ENCODE measurements around the gene NIF3L1.

Gene NIF3L1, protein sequence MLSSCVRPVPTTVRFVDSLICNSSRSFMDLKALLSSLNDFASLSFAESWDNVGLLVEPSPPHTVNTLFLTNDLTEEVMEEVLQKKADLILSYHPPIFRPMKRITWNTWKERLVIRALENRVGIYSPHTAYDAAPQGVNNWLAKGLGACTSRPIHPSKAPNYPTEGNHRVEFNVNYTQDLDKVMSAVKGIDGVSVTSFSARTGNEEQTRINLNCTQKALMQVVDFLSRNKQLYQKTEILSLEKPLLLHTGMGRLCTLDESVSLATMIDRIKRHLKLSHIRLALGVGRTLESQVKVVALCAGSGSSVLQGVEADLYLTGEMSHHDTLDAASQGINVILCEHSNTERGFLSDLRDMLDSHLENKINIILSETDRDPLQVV

DNA sequence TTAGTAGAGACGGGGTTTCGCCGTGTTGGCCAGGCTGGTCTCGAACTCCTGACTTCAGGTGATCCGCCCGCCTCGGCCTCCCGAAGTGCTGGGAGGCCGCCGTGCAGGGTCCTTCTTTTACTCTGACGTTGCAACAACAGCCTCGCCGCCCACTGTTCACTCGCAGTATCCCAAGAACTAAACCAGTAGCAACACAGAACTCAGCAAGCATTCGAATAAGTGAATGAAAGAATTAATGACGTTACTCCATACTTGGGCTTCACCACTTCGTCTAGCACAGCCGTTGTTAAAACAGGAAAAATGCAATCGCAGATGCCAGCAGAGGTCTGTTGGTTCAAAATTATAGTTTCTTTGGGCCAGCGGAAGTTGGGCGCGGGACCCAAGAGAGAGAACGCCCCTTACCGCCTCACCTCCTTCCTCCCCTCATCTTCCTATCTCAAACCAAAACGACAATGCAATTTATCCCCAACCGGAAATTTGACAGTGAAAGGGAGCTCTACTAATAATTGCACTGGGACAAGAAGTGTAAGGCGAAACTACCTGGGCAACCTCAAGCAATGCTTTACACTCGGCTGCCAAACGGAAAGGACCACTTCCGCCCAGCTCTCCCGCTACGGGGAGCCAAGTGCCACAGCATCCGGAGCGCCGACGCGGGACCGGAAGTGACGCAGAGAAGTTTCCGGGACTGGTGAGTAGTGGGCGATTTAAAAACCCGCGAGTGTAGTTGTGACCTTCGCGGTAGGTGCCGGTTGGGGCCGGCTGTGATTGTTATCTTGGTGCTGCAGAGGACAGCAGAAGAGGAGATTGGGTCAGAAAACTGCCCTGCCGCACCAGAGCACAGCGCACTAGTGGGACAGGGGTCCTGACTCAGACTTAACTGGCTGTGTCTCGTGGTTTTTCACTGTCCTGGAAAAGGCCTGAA is at the start of gene NIF3L1, which contains the start of gene PPIL3:
Gene NIF3L1 (plus strand): TSS at position 668 of the 922 bp plus-strand sequence. CDS start 2,573 bp downstream, outside the sequence.
Gene PPIL3 (minus strand): TSS at position 374 of the 922 bp plus-strand sequence. CDS start 1,462 bp downstream, outside the sequence.
- peak; percentile 96 for DNase-seq (ENCODE audit: low read depth)

GRCh38 chr2:200839513-200839912 is 49.7 kb upstream of the NIF3L1 start:
- DNase-seq (ENCODE audit: low read depth): no peak

- DNase-seq (ENCODE audit: low read depth): no peak
Observed at GRCh38 chr2:200843993-200844948, 44.9 kb upstream of the NIF3L1 start.

GRCh38 chr2:200845194-200845593 is 44.0 kb upstream of the NIF3L1 start:
- DNase-seq (ENCODE audit: low read depth): no peak

DNA sequence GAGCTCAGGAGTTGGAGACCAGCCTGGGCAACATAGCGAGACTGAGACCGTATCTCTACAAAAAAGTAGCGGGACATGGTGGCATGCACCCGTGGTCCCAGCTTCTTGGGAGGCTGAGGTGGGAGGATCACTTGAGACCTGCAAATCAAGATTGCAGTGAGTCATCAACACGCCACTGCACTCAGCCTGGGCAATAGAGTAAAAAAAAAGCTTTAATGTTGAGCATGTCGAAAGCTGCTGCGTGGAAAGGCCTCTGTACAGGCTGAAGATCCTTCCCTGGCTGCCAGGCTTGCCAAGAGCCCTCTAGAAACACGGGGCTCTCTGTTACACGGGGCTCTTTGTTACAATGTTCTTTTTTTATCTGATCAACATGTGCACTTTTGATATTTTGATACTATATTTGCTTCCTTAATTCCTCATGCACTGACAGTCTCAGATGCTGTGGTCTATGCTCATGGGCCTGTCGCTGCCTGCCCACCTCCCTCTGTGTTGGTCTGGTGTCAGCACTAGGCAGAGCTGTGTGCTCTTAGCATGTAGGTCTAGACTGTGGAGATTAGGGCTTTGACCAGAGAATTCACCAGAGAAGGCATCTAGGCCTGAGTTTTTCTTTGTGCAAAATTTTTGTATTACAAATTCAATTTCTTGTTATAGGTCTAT is 43.4 kb upstream of the NIF3L1 start:
- no peak for DNase-seq (ENCODE audit: low read depth)

DNA sequence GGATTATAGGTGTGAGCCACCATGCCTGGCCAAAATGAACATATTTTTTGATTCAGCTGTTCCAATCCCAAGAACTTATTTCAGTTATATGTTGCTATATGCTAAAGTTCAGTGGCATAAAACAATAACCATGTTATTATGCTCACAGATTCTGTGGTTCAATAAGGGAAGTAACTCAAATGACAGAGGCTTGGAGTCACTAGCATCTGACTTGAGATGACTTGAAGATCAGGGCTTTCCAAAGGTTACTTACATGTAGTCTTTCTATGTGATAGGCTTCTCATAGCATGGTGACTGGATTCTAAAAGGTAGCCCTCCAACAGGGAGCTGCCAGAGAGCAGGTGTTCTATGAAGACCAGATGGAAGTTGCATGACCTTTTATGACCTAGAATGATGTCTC is 41.9 kb upstream of the NIF3L1 start:
- DNase-seq (ENCODE audit: low read depth): no peak

DNA sequence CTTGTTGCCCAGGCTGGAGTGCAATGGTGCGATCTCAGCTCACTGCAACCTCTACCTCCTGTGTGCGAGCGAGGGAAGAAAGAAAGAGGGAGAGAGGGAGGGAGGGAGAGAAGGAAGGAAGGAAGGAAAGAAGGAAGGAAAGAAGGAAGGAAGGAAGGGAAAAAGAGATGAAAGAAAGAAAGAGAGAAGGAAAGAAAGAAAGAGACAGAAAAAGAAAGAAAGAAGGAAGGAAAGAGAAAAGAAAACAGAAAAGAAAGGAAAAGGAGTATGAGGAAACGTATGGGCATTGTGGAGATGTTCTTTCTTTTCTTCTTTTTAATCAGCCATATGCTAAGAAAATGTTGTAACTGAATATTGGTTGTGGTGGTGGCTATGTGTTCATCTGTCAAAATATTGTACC is 41.2 kb upstream of the NIF3L1 start:
- no peak for DNase-seq (ENCODE audit: low read depth)

DNA sequence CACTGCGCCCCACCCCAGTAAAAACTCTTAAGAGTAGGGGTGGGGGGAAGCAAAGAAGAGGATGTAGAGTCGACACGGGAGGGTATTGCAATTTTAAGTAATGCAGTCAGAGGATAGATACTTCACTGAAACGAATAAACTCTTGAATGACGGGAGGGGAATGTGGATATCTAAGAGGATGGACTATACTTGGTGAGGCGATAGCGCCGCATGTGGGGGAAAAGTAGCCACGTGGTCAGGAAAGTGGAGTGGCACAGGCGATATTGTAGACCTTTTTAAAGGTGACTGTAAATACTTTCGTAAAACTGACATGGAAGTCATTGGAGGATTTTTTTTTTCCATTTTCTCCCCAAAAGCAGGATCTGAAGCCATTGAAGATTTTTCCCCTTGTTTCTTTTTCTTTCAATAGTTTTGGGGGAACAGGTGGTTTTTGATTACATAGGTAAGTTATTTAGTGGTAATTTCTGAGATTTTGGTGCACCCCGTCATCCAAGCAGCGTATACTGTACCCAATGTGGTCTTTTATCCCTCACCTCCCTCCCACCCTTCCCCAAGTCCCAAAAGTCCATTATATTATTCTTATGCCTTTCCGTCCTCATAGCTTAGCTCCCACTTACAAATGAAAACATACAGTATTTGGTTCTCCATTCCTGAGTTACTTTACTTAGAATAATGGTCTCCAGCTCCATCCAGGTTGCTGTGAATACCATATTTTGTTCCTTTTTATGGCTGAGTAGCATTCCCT is 38.5 kb upstream of the NIF3L1 start:
- DNase-seq (ENCODE audit: low read depth): no peak

GRCh38 chr2:200851398-200852248 is 37.5 kb upstream of the NIF3L1 start:
- DNase-seq (ENCODE audit: low read depth): no peak

DNA sequence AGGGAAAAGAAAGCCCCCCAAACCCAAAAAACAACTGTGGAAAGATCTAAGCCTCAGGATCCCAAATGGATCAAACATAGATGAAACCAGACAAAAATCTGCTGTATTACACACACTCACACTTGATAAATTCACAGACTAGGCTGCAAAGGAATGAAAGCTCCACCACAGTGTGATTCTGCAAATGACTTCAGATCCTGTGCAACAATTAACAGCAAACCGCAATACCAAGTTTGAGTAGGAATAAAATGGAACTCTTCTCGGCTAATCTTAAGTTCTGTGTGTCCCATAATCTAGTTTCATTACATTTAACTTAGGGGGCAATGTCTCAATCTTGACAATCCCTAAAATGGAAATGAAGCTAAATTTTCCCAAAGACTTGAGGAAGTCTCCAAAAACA is 36.6 kb upstream of the NIF3L1 start:
- DNase-seq (ENCODE audit: low read depth): no peak

GRCh38 chr2:200856806-200857205 is 32.4 kb upstream of the NIF3L1 start:
- no peak for DNase-seq (ENCODE audit: low read depth)

- DNase-seq (ENCODE audit: low read depth): no peak
Observed at GRCh38 chr2:200860092-200860795, 28.9 kb upstream of the NIF3L1 start.

DNA sequence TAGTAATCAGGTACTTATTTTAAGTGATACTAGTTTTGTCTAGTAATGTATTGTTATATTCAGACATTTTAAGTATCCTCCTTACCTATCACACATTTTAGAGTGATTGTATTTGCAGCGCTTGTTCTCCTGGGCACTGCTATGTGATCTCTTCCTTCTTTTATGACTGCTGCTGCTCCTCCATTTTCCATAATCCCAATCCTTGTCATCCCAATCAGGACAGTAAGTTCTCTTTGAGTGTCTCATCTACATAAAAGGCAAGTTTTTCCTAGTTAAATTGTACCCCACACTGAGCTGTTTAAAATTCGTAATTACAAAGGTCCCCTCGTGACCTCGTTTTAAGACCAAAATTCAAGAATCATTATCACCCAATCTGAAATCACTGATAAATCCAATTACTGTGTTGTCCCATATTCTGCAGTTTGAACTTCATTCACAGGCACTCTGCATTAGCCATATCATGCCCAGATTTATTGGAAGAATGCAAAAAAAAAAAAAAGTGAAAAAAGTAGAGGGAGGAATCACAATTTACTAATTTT is 27.5 kb upstream of the NIF3L1 start:
- DNase-seq (ENCODE audit: low read depth): no peak

GRCh38 chr2:200862532-200863000 is 26.6 kb upstream of the NIF3L1 start:
- peak; percentile 35 for DNase-seq (ENCODE audit: low read depth)

GRCh38 chr2:200863782-200864175 is 25.4 kb upstream of the NIF3L1 start:
- DNase-seq (ENCODE audit: low read depth): no peak

- peak; percentile 97 for DNase-seq (ENCODE audit: low read depth)
Observed at GRCh38 chr2:200864176-200865034, 24.8 kb upstream of the NIF3L1 start, which contains the start of gene CLK1. TSS of gene CLK1 (minus strand) at chr2:200864658. CDS start at chr2:200861862, 2,796 bp downstream.

DNA sequence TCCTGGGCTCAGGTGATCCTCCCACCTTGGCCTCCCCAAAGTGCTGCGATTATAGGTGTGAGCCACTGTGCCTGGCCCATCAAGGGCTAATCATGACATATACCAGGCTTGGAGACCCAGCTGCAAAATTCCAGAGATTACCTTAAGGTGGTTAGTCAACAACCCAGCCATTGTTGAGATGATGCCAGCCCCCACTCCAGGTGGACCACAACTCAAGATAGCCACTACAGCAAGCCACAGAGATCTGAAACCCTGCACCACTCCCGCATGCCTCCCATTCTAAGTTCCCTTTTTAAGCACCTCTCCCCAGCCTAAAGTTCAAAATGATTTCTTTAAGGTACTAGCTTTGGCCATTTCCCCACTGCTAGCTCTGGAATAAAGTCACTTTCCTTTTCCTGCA is 20.2 kb upstream of the NIF3L1 start:
- no peak for DNase-seq (ENCODE audit: low read depth)
